Fibroblast of villous mesenchyme (primary cell): ENCODE results near the gene PSMC3IP. TPM values are rescaled to one million over a fixed set of nuclear protein-coding genes. Genes with fewer than 3 reads are reported as not detected.

Experiments used
- DNase-seq: peaks from one replicate; pipeline ENCODE4 v3.0.0-alpha.2; 2010; ENCODE audit warnings: low read depth
- H3K4me3 ChIP-seq: 2 replicates; pipeline ENCODE4 v1.5.1; 2011; ENCODE audit warnings: low read depth, mild to moderate bottlenecking, low read length
- CTCF ChIP-seq: IDR thresholded peaks from 2 replicates; pipeline ENCODE4 v1.5.1; 2012; ENCODE audit warnings: low read depth, mild to moderate bottlenecking, low read length; ENCODE audit not compliant: insufficient read depth
- total RNA-seq: library from RNA; depleted of rRNA; stranded (reverse); fragments of >200 nt; gene quantifications from 2 replicates; pipeline ENCODE4 v1.2.3, GENCODE V29; 2012

The PSMC3IP gene
- total RNA-seq, 1 donor = 3.9 TPM

- TF ChIP-seq CTCF = no peak
- no peak for DNase-seq
- H3K4me3 ChIP-seq = no peak overlapping the region
Observed at GRCh38 chr17:42565523-42566214, 11.9 kb downstream of the PSMC3IP start.

GRCh38 chr17:42564815-42565522 is 12.6 kb downstream of the PSMC3IP start:
- H3K4me3 ChIP-seq = no peak overlapping the region
- no peak for TF ChIP-seq CTCF
- DNase-seq = no peak

- no peak overlapping the region for H3K4me3 ChIP-seq
- TF ChIP-seq CTCF = no peak
- no peak for DNase-seq
Observed at GRCh38 chr17:42563950-42564349, 13.6 kb downstream of the PSMC3IP start.

GRCh38 chr17:42563543-42563942 is 14.0 kb downstream of the PSMC3IP start:
- H3K4me3 ChIP-seq = peak overlapping the region; percentile 92
- DNase-seq = no peak
- TF ChIP-seq CTCF = no peak

- no peak for DNase-seq
- H3K4me3 ChIP-seq = peak overlapping the region; percentile 92
- no peak for TF ChIP-seq CTCF
Observed at GRCh38 chr17:42563143-42563509, 14.4 kb downstream of the PSMC3IP start.

GRCh38 chr17:42562388-42563142 is 15.0 kb downstream of the PSMC3IP start:
- H3K4me3 ChIP-seq = peak overlapping the region; percentile 92
- peak; percentile 55 for DNase-seq
- TF ChIP-seq CTCF = no peak
